K562 (cell line): Measurements from ENCODE around the gene NHS.

Experiments used
- ATF6 ChIP-seq: sonication (generic); formaldehyde crosslinking; IDR thresholded peaks from 2 replicates; pipeline ENCODE4 v1.4.0; 2020; ENCODE audit warnings: mild to moderate bottlenecking, missing genetic modification reagents
- HDAC2 ChIP-seq: fragments of 450-650 bp; IDR thresholded peaks from 2 replicates; pipeline ENCODE4 v1.6.1; 2016; ENCODE audit warnings: mild to moderate bottlenecking
- ZMIZ1 ChIP-seq, 2 experiments: fragments of 150-350 bp in 1 of 2; IDR thresholded peaks; 2 replicates each; pipeline ENCODE4 v1.6.1; 2012 to 2016; ENCODE audit warnings: low read depth in 2 of 2, low read length in 2 of 2, mild to moderate bottlenecking in 1 of 2, moderate library complexity in 1 of 2

GRCh38 chrX:17359500-17359899, 15.5 kb upstream of the NHS start:
- TF ChIP-seq ZMIZ1 (IDR thresholded peaks at IDR 0.05; ENCODE audit: low read depth in 2 of 2, low read length in 2 of 2) (no peak), HDAC2 (no peak), ATF6 (CRISPR knock-in tag) (no peak)
